ENCODE results near the gene MKRN1.
"Not testable (repeated sequence)": the region's sequence is repeated elsewhere in the genome, so short reads cannot be mapped to it uniquely, and the experiment has no call there.

Gene MKRN1

GRCh38 chr7:140426130-140426529, 53.2 kb downstream of the MKRN1 start:
- no peak for DNase-seq

DNA sequence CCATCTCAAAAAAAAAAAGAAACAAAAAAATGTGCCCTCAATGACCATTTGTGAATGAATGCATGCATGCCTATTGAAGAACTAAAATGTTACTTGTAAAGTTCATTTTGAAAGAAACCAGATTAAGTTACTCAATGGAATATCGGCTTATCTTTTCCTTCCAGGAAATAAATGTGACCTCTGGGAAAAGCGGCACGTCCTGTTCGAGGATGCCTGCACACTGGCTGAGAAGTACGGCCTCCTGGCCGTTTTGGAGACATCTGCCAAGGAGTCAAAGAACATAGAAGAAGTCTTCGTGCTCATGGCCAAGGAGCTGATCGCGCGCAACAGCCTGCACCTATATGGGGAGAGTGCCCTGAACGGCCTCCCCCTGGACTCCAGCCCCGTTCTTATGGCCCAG, 53.6 kb downstream of the MKRN1 start:
- DNase-seq = no peak

GRCh38 chr7:140423501-140423900, 55.8 kb downstream of the MKRN1 start:
- DNase-seq = no peak

DNA sequence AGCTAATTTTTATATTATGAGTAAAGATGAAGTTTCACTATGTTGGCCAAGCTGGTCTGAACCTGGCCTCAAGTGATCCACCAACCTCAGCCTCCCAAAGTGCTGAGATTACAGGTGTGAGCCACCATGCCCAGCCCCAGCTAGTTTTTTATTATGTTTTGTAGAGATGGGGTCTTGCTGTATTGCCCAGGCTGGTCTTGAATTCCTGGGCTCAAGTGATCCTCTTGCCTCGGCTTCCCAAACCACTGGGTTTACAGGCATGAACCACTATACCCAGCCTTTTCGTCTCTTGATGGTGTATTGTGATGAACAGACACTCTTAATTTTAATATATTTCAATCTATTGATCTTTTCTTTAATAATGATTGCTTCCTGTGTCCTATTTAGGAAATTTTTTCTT, 57.8 kb downstream of the MKRN1 start:
- no peak for DNase-seq

GRCh38 chr7:140418653-140419052, 60.7 kb downstream of the MKRN1 start:
- no peak for DNase-seq

DNA sequence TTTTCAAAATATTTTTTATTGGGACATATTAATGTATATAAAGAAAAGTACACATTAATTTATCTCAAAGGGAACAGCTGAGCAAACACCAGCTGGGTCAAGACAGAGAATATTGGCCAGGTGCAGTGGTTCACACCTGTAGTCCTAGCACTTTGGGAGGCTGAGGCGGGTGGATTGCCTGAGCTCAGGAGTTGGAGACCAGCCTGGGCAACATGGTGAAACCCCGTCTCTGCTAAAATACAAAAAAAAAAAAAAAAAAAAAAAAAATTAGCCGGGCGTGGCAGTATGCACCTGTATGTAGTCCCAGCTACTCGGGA, 61.2 kb downstream of the MKRN1 start:
- DNase-seq = not testable (repeated sequence)

DNA sequence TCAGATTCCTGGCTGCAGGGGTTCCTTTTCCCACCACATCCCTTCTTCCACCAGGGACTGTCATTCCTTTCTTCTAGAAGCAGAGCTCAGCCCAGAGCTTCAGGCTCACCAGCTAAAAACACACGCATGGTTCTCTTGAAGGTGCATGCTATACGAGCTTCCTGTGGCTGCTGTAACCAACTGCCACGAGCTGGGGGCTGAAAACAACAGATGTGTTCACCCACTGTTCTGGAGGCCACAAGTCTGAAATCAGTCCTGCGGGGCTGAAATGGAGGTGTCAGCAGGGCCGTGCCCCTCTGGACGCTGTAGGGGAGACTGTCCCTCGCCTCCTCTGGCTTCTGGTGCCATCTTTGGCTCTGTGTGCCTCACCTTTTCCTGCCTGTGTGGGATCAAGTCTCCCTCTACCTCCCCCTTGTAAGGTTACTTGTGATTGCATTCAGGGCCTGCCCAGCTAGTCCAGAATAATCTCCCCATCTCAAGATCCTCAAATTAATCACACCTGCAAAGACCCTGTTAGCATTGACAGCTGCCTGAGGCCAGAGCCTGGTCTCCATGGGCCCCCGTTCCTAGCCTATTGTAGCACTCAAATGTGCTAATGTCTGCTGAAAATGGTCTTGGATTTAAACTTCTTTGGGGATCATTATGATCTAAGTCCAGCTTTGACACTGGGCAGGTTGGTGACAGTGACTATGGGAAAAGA, 61.7 kb downstream of the MKRN1 start:
- no peak for DNase-seq

DNA sequence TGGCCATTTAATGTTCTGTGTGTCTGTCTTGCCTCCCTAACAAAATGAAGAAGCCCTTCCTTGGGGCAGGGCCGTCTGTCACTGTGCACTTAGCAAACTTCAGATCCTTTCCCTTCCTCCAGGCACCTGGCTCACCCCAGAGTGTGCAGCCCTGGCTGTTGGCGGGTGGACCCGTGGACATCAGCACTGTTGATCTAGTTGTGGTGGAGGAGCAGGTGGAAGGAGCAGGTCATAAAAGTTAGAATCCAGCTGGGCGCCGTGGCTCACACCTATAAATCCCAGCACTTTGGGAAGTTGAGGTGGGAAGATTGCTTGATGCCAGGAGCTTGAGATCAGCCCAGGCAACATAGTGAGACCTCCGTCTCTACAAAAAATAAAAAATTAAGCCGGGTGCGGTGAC, 62.7 kb downstream of the MKRN1 start:
- DNase-seq = no peak

DNA sequence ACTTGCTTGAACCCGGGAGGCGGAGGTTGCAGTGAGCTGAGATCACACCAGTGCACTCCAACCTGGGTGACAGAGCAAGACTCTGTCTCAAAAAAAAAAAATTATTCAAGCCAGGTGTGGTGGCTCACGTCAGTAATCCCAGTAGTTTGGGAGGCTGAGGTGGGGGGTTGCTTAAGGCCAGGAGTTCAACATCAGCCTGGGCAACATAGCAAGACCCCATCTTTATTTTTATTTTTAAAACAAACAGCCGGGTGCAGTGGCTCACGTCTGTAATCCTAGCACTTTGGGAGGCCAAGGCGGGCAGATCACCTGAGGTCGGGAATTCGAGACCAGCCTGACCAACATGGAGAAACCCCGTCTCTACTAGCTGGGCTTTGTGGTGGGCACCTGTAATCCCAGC, 63.5 kb downstream of the MKRN1 start:
- not testable (repeated sequence) for DNase-seq

GRCh38 chr7:140415361-140415760, 63.9 kb downstream of the MKRN1 start:
- DNase-seq = no peak

DNA sequence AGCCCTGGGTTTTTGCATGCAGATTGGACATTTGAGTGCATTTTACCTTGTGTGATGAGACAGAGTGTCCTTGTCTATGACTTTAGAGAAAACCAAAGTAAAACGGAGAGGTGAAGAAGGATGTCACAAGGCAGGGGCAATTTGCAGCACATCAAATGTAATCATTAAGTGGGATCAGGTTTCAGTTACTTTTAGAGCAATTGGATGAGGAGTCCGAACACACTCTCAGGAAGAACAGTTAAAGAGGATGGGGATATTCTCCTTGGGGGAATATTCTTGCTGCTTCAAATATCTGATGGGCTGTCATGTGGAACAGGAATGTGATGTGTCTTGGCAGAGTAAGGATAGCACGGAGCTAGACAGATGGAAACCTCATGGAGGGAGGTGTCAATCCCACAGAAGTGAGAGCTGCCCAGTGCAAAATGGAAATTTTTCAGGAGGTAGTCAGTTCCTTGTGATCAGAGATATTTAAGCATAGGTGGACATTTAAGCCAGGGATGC, 74.7 kb downstream of the MKRN1 start:
- DNase-seq = peak; percentile 13

DNA sequence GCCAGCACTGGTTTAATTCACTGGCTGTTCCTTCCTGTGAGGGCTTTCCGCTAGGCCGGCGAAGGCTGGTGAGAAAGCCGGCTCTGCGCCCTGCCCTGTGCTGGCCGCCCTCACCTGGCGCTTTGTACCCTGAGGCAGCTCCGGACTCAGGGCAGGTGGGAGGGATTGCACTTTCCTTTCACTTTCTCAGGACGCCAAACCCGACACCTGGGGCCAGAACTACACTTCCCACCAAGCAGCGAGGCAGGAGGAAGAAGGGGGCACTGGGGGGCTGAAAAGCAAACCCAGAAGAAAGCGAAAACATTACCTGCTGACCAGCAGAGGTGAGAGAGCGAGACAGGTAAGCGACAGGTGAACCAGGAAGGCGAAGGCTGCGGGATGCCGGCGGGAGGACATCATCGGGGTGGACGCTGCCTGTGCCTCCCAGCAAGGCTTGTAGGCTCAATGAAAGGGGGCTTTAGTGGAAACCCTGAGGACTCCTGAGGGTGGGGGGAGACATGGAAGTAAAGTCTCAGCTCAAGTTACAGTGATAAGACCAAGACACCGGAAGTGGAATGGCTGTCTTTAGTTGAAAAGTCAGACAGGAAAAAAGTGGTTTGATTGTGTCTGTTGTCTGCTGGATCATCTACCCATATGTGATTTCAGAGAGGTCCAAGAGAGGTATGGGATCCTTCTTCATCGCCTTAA, 75.3 kb downstream of the MKRN1 start, which contains the start of gene RAB19:
Gene RAB19 (plus strand): TSS at position 181 of the 687 bp plus-strand sequence. CDS start 3,589 bp downstream, outside the sequence.
- DNase-seq = no peak
